ENCODE measurements around the gene MED16. TPM values are rescaled to one million over a fixed set of nuclear protein-coding genes. Genes with fewer than 3 reads are reported as not detected.

The MED16 gene
- total and polyA plus RNA-seq, 2 of the 13 experiments (the other 11 are each of a cell fraction or from before 2014, with no cell fraction given) = 13.3 to 14.8 TPM

DNA sequence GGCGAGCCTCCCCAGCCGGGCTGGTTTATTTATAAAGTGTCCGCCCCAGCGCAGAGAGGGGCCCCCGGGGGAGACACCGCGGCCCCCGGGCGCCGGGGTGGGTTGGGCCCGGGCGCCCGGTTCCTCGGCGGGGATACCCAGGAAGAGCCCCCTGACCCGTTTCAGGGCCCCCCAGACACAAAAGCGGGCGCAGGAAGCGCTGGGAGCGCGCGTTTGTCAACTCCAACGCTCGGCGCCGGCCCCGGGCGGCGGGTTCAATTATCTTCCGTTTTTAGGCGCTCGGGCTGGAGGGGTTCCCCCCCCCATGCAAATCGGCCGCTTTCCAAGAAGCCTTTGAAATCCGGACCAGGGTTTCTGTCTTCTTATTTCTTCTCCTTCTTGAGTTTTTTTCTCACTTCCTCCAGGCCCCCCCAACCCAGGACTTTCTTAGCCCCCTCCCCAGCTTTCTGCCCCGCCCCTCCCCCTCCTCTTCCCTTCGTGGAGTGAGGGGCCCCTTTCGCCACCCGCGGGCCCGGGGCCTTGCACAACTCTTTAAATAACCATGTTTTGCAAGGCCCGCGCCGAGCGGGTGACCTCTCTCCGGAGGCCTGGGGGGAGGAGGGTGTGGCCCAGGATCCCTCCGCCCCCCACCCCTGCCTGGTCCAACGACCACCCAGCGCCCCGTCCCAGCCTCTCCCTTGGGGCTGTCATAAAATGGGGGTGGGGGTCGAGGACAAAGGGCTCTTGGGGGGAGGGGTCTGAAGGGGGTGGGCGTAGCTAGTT lies 33.8 kb upstream of the MED16 start (continued):
- TF ChIP-seq ZNF350 (CRISPR knock-in tag; IDR thresholded peaks at IDR 0.05; ENCODE audit: borderline replicate concordance, low read depth) (no peak), ZNF747 (CRISPR knock-in tag; IDR thresholded peaks at IDR 0.05; ENCODE audit: borderline replicate concordance) (no peak), ZNF383 (CRISPR knock-in tag; IDR thresholded peaks at IDR 0.05; ENCODE audit: borderline replicate concordance) (no peak), FOXK2 (IDR thresholded peaks at IDR 0.05) (no peak), FOXM1 (CRISPR knock-in tag; IDR thresholded peaks at IDR 0.05) (no peak), ZNF790 (CRISPR knock-in tag; IDR thresholded peaks at IDR 0.05; ENCODE audit: borderline replicate concordance) (no peak), SRY (CRISPR knock-in tag; IDR thresholded peaks at IDR 0.05) (no peak; the same call in 1 of the 2 replicates), TEAD2 (CRISPR knock-in tag; IDR thresholded peaks at IDR 0.05) (no peak), ESRRA (CRISPR knock-in tag; IDR thresholded peaks at IDR 0.05; ENCODE audit: low read depth) (no peak), HMG20A (CRISPR knock-in tag; IDR thresholded peaks at IDR 0.05; ENCODE audit: borderline replicate concordance) (no peak), YY1 (IDR thresholded peaks at IDR 0.05; ENCODE audit: insufficient read depth, insufficient replicate concordance, low read depth, low read length) (no peak), ZNF83 (CRISPR knock-in tag; IDR thresholded peaks at IDR 0.05; ENCODE audit: borderline replicate concordance) (no peak), GLI4 (CRISPR knock-in tag; IDR thresholded peaks at IDR 0.05; ENCODE audit: borderline replicate concordance) (no peak), JUND (CRISPR knock-in tag; IDR thresholded peaks at IDR 0.05) (no peak), GTF2F1 (IDR thresholded peaks at IDR 0.05; ENCODE audit: low read length) (no peak), FOXK1 (CRISPR knock-in tag; IDR thresholded peaks at IDR 0.05; ENCODE audit: borderline replicate concordance, low read depth) (peak; percentile 39; the same call in 1 of the 2 replicates)
- TF ChIP-seq, protein P1, sequence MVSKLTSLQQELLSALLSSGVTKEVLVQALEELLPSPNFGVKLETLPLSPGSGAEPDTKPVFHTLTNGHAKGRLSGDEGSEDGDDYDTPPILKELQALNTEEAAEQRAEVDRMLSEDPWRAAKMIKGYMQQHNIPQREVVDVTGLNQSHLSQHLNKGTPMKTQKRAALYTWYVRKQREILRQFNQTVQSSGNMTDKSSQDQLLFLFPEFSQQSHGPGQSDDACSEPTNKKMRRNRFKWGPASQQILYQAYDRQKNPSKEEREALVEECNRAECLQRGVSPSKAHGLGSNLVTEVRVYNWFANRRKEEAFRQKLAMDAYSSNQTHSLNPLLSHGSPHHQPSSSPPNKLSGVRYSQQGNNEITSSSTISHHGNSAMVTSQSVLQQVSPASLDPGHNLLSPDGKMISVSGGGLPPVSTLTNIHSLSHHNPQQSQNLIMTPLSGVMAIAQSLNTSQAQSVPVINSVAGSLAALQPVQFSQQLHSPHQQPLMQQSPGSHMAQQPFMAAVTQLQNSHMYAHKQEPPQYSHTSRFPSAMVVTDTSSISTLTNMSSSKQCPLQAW (CRISPR knock-in tag; IDR thresholded peaks at IDR 0.05) = no peak
- TF ChIP-seq, protein P2, sequence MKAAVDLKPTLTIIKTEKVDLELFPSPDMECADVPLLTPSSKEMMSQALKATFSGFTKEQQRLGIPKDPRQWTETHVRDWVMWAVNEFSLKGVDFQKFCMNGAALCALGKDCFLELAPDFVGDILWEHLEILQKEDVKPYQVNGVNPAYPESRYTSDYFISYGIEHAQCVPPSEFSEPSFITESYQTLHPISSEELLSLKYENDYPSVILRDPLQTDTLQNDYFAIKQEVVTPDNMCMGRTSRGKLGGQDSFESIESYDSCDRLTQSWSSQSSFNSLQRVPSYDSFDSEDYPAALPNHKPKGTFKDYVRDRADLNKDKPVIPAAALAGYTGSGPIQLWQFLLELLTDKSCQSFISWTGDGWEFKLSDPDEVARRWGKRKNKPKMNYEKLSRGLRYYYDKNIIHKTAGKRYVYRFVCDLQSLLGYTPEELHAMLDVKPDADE (CRISPR knock-in tag; IDR thresholded peaks at IDR 0.05) = no peak
- TF ChIP-seq, protein P3, sequence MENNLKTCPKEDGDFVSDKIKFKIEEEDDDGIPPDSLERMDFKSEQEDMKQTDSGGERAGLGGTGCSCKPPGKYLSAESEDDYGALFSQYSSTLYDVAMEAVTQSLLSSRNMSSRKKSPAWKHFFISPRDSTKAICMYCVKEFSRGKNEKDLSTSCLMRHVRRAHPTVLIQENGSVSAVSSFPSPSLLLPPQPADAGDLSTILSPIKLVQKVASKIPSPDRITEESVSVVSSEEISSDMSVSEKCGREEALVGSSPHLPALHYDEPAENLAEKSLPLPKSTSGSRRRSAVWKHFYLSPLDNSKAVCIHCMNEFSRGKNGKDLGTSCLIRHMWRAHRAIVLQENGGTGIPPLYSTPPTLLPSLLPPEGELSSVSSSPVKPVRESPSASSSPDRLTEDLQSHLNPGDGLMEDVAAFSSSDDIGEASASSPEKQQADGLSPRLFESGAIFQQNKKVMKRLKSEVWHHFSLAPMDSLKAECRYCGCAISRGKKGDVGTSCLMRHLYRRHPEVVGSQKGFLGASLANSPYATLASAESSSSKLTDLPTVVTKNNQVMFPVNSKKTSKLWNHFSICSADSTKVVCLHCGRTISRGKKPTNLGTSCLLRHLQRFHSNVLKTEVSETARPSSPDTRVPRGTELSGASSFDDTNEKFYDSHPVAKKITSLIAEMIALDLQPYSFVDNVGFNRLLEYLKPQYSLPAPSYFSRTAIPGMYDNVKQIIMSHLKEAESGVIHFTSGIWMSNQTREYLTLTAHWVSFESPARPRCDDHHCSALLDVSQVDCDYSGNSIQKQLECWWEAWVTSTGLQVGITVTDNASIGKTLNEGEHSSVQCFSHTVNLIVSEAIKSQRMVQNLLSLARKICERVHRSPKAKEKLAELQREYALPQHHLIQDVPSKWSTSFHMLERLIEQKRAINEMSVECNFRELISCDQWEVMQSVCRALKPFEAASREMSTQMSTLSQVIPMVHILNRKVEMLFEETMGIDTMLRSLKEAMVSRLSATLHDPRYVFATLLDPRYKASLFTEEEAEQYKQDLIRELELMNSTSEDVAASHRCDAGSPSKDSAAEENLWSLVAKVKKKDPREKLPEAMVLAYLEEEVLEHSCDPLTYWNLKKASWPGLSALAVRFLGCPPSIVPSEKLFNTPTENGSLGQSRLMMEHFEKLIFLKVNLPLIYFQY (CRISPR knock-in tag; IDR thresholded peaks at IDR 0.05; ENCODE audit: borderline replicate concordance) = no peak
- TF ChIP-seq, protein P4, sequence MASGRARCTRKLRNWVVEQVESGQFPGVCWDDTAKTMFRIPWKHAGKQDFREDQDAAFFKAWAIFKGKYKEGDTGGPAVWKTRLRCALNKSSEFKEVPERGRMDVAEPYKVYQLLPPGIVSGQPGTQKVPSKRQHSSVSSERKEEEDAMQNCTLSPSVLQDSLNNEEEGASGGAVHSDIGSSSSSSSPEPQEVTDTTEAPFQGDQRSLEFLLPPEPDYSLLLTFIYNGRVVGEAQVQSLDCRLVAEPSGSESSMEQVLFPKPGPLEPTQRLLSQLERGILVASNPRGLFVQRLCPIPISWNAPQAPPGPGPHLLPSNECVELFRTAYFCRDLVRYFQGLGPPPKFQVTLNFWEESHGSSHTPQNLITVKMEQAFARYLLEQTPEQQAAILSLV (CRISPR knock-in tag; IDR thresholded peaks at IDR 0.05; ENCODE audit: borderline replicate concordance) = no peak
- TF ChIP-seq, protein P5, sequence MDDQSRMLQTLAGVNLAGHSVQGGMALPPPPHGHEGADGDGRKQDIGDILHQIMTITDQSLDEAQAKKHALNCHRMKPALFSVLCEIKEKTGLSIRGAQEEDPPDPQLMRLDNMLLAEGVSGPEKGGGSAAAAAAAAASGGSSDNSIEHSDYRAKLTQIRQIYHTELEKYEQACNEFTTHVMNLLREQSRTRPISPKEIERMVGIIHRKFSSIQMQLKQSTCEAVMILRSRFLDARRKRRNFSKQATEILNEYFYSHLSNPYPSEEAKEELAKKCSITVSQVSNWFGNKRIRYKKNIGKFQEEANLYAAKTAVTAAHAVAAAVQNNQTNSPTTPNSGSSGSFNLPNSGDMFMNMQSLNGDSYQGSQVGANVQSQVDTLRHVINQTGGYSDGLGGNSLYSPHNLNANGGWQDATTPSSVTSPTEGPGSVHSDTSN (CRISPR knock-in tag; IDR thresholded peaks at IDR 0.05; ENCODE audit: borderline replicate concordance) = no peak
